Transverse colon (tissue), 4 donors: ENCODE measurements around the gene SYNE2. TPM values are rescaled to one million over a fixed set of nuclear protein-coding genes. Genes with fewer than 3 reads are reported as not detected.

Experiments
- DNase-seq: peaks from one replicate; pipeline ENCODE4 v3.0.0-alpha.2; 2019
- H3K27ac ChIP-seq, 4 donors: fragments of 200-600 bp; sonication (generic); 2 replicates each; pipeline ENCODE4 v1.5.1; 2016 to 2018; ENCODE audit warnings: inconsistent platforms in 4 of 4
- H3K27me3 ChIP-seq: fragments of 200-600 bp; sonication (generic); 2 replicates; pipeline ENCODE4 v1.5.1; 2017; ENCODE audit warnings: inconsistent platforms
- H3K36me3 ChIP-seq, 4 donors: fragments of 200-600 bp; sonication (generic); 2 replicates each; pipeline ENCODE4 v1.5.1; 2017 to 2019; ENCODE audit warnings: inconsistent platforms in 4 of 4
- H3K4me1 ChIP-seq, 4 donors: fragments of 200-600 bp; sonication (generic); 2 replicates each; pipeline ENCODE4 v1.5.1; 2017 to 2020; ENCODE audit warnings: inconsistent platforms in 4 of 4
- H3K4me3 ChIP-seq, 4 donors: fragments of 200-600 bp; sonication (generic); 1 replicate in 1 of 4; 2 replicates in 3 of 4; pipeline versions ENCODE4 v1.5.1 to v1.6.1; 2017 to 2019; ENCODE audit warnings: inconsistent platforms in 4 of 4
- H3K9me3 ChIP-seq, 2 donors: fragments of 200-600 bp; sonication (generic); 2 replicates each; pipeline ENCODE4 v1.5.1; 2017 to 2019; ENCODE audit warnings: inconsistent platforms in 2 of 2
- CTCF ChIP-seq, 5 experiments: fragments of 200-600 bp in 3 of 5; fragments of 450-650 bp in 2 of 5; sonication (generic) in 3 of 5; IDR thresholded peaks; 1 replicate in 2 of 5; 2 replicates in 3 of 5; pipeline ENCODE4 v1.5.1; 2016 to 2017; ENCODE audit warnings: antibody characterized with exemption in 5 of 5, inconsistent platforms in 3 of 5, mild to moderate bottlenecking in 2 of 5, moderate library complexity in 1 of 5
- EP300 ChIP-seq: sonication (generic); formaldehyde crosslinking; IDR thresholded peaks from one replicate; pipeline ENCODE4 v1.6.1; 2017; ENCODE audit warnings: antibody characterized with exemption, low read depth
- POLR2A ChIP-seq: fragments of 450-650 bp; IDR thresholded peaks from one replicate; pipeline ENCODE4 v1.6.1; 2016; ENCODE audit warnings: antibody characterized with exemption, mild to moderate bottlenecking, moderate library complexity
- POLR2AphosphoS5 ChIP-seq, 3 donors: sonication (generic); formaldehyde crosslinking; IDR thresholded peaks; one replicate each; pipeline ENCODE4 v1.6.1; 2016; ENCODE audit warnings: antibody characterized with exemption in 3 of 3
- WGBS, 2 donors: methylation state at CpG; one replicate each; pipeline ENCODE4 v1.1.5; 2018; ENCODE audit warnings: low coverage in 1 of 2; 5-methylcytosine and 5-hydroxymethylcytosine counted together
- in situ Hi-C, 4 donors: fragments of 200-750 bp; cut with MboI; loops; one replicate each; pipeline versions ENCODE4 v1.15.0 to v1.15.1; 2017; ENCODE audit warnings: low sequenced_read_pairs in 3 of 4, low pct_ligation_motif_present in 1 of 4, low pct_unique_long_range_greater_than_20kb in 1 of 4
- intact Hi-C: fragments of 100-400 bp; cut with DNase I; formaldehyde crosslinking; loops from one replicate; pipeline ENCODE4 v1.15.1; 2023; ENCODE audit warnings: low total_unique reads
- total RNA-seq, 4 donors: library from RNA; depleted of rRNA; stranded (reverse); fragments of >200 nt; gene quantifications; one replicate each; pipeline ENCODE4 v1.1.0, GENCODE V29; 2016

The SYNE2 gene
- total RNA-seq, 4 donors from 2014 or later = 242 to 491 (median 304) TPM

- in situ Hi-C loops = no loop called here
- TF ChIP-seq CTCF (IDR thresholded peaks at IDR 0.05) (no peak), POLR2AphosphoS5 (IDR thresholded peaks at IDR 0.05) (no peak), EP300 (no peak), POLR2A (no peak)
- Histone ChIP-seq H3K9me3 (no peaks in the 10 kb centered on the region), H3K27me3 (no peaks in the 10 kb centered on the region), H3K4me1 (no peaks in the 10 kb centered on the region), H3K36me3 (peaks cover 0 to 6% (median 0%) of the 10 kb centered on the region in 4 donors), H3K27ac (peak overlapping the region in 2 of 4 donors; percentile 25 to 46), H3K4me3 (no peak overlapping the region)
- DNase-seq = no peak
- 79 to 83% methylated on average over 2 to 4 of the region's 4 CpGs for WGBS, 2 donors
- intact Hi-C loops = no loop called here
Measured at GRCh38 chr14:64233531-64234190, 380.9 kb downstream of the SYNE2 start.

- intact Hi-C loops (no loop called here), in situ Hi-C loops (no loop called here)
- Histone ChIP-seq H3K4me1 (no peaks in the 10 kb centered on the region), H3K27me3 (no peaks in the 10 kb centered on the region), H3K4me3 (no peak overlapping the region), H3K9me3 (no peaks in the 10 kb centered on the region), H3K27ac (peak overlapping the region in 2 of 4 donors; percentile 11 to 46), H3K36me3 (no peaks in the 10 kb centered on the region)
- DNase-seq = peak; percentile 37
- 48 to 58% methylated on average over 2 to 24 of the region's 24 CpGs for WGBS, 2 donors
- TF ChIP-seq POLR2A (no peak), POLR2AphosphoS5 (IDR thresholded peaks at IDR 0.05) (no peak), CTCF (IDR thresholded peaks at IDR 0.05) (no peak), EP300 (no peak)
Measured at GRCh38 chr14:64234877-64235651, 382.3 kb downstream of the SYNE2 start.

GRCh38 chr14:64235652-64236640 lies 383.1 kb downstream of the SYNE2 start:
- no peaks in the 10 kb centered on the region for H3K4me1 ChIP-seq

More at GRCh38 chr14:64235652-64236640, 383.1 kb downstream of the SYNE2 start:
- H3K9me3 ChIP-seq = no peaks in the 10 kb centered on the region
- peak overlapping the region in 2 of 4 donors; percentile 25 to 61 for H3K27ac ChIP-seq
- 66 to 71% methylated on average over 5 to 13 of the region's 13 CpGs for WGBS, 2 donors
- H3K4me3 ChIP-seq = no peak overlapping the region
- DNase-seq = peak; percentile 63
- no peaks in the 10 kb centered on the region for H3K36me3 ChIP-seq
- no peak for TF ChIP-seq EP300
- TF ChIP-seq POLR2AphosphoS5 (IDR thresholded peaks at IDR 0.05) = no peak
- TF ChIP-seq CTCF (IDR thresholded peaks at IDR 0.05) = no peak
- TF ChIP-seq POLR2A = no peak
- intact Hi-C loops (no loop called here), in situ Hi-C loops (no loop called here)
- H3K27me3 ChIP-seq = no peaks in the 10 kb centered on the region
